G401 (cell line): ENCODE data around the gene RUVBL1. TPM values are rescaled to one million over a fixed set of nuclear protein-coding genes. Genes with fewer than 3 reads are reported as not detected.
A peak's percentile ranks its signal among the peaks of the same experiment; 100 is the strongest.

Experiments used
- DNase-seq: peaks from one replicate; pipeline ENCODE4 v3.0.0-alpha.2; 2015; ENCODE audit warnings: low spot score
- in situ Hi-C: cut with HindIII; loops from 2 replicates; pipeline ENCODE4 v1.10.0; 2016; ENCODE audit warnings: low sequenced_read_pairs, mixed read lengths
- total RNA-seq: library from RNA; depleted of rRNA; stranded (reverse); fragments of >200 nt; shearing (Covaris generic); gene quantifications from 2 replicates; pipeline ENCODE4 v1.2.3, GENCODE V29; 2014

The RUVBL1 gene
- total RNA-seq, 1 experiment from 2014 or later = 177 TPM

GRCh38 chr3:128144512-128145187 is 21.0 kb upstream of the RUVBL1 start:
- no peak for DNase-seq
- in situ Hi-C loops = no loop called here

GRCh38 chr3:128143496-128143895 is 19.9 kb upstream of the RUVBL1 start:
- in situ Hi-C loops = no loop called here

GRCh38 chr3:128133273-128133883 is 9.8 kb upstream of the RUVBL1 start:
- in situ Hi-C loops = no loop called here
- peak; percentile 29 for DNase-seq

More at GRCh38 chr3:128143496-128143895, 19.9 kb upstream of the RUVBL1 start:
- no peak for DNase-seq

- no peak for DNase-seq
- in situ Hi-C loops = no loop called here
Observed at GRCh38 chr3:128131897-128132646, 8.5 kb upstream of the RUVBL1 start.

- in situ Hi-C loops = no loop called here
- DNase-seq = no peak
Observed at GRCh38 chr3:128128251-128128650, 4.6 kb upstream of the RUVBL1 start.

- DNase-seq = no peak
- in situ Hi-C loops = no loop called here
Observed at GRCh38 chr3:128127236-128127635, 3.6 kb upstream of the RUVBL1 start.

GRCh38 chr3:128123156-128123537 is 465 bp downstream of the RUVBL1 start:
- in situ Hi-C loops = no loop called here
- peak; percentile 4 for DNase-seq

GRCh38 chr3:128122013-128122412 is 1.6 kb downstream of the RUVBL1 start:
- in situ Hi-C loops = no loop called here
- no peak for DNase-seq

GRCh38 chr3:128113817-128114794 is 9.5 kb downstream of the RUVBL1 start:
- no peak for DNase-seq
- in situ Hi-C loops = no loop called here

GRCh38 chr3:128112357-128112968 is 11.1 kb downstream of the RUVBL1 start:
- DNase-seq = peak; percentile 4

GRCh38 chr3:128111147-128111546 is 12.5 kb downstream of the RUVBL1 start:
- in situ Hi-C loops = no loop called here
- DNase-seq = no peak

More at GRCh38 chr3:128112357-128112968, 11.1 kb downstream of the RUVBL1 start:
- in situ Hi-C loops = no loop called here

- in situ Hi-C loops = no loop called here
- DNase-seq = no peak
Observed at GRCh38 chr3:128107834-128108233, 15.8 kb downstream of the RUVBL1 start.

GRCh38 chr3:128103136-128103676 is 20.4 kb downstream of the RUVBL1 start:
- DNase-seq = no peak
- in situ Hi-C loops = no loop called here

- DNase-seq = no peak
- in situ Hi-C loops = no loop called here
Observed at GRCh38 chr3:128100638-128101037, 23.0 kb downstream of the RUVBL1 start.

GRCh38 chr3:128100161-128100560 is 23.5 kb downstream of the RUVBL1 start:
- in situ Hi-C loops = no loop called here
- no peak for DNase-seq

GRCh38 chr3:128098234-128098633 is 25.4 kb downstream of the RUVBL1 start:
- DNase-seq = no peak
- in situ Hi-C loops = no loop called here

GRCh38 chr3:128095222-128095703 is 28.3 kb downstream of the RUVBL1 start:
- peak; percentile 86 for DNase-seq
- in situ Hi-C loops = no loop called here
